GF-D8 (cell line): ENCODE data around the gene PPM1B.
"Not testable (repeated sequence)": the region's sequence is repeated elsewhere in the genome, so short reads cannot be mapped to it uniquely, and the experiment has no call there.

Experiments
- DNase-seq: peaks from one replicate; lab custom pipeline; 2025; lab: John Stamatoyannopoulos, UW

The PPM1B gene

GRCh38 chr2:44163777-44164176 is 4.9 kb upstream of the PPM1B start:
- peak; percentile 50 for DNase-seq

- no peak for DNase-seq
These were observed 4.1 kb upstream of the PPM1B start for GRCh38 chr2:44164617-44165016.

- DNase-seq = no peak
These were observed 2.6 kb upstream of the PPM1B start for GRCh38 chr2:44166096-44166495.

GRCh38 chr2:44167311-44167907 is 1.3 kb upstream of the PPM1B start:
- DNase-seq = no peak

- peak; percentile 100 for DNase-seq
These were observed 581 bp upstream of the PPM1B start for GRCh38 chr2:44167908-44168680.

- peak; percentile 52 for DNase-seq
These were observed 652 bp downstream of the PPM1B start for GRCh38 chr2:44169155-44169898.

- peak; percentile 5 for DNase-seq
These were observed 1.6 kb downstream of the PPM1B start for GRCh38 chr2:44170311-44170717.

GRCh38 chr2:44171018-44171417 is 2.3 kb downstream of the PPM1B start:
- no peak for DNase-seq

GRCh38 chr2:44171442-44171841 is 2.8 kb downstream of the PPM1B start:
- not testable (repeated sequence) for DNase-seq

GRCh38 chr2:44172576-44172975 is 3.9 kb downstream of the PPM1B start:
- no peak for DNase-seq

- DNase-seq = no peak
These were observed 10.3 kb downstream of the PPM1B start for GRCh38 chr2:44178950-44179349.

GRCh38 chr2:44181648-44182047 is 13.0 kb downstream of the PPM1B start:
- no peak for DNase-seq

- DNase-seq = no peak
These were observed 15.4 kb downstream of the PPM1B start for GRCh38 chr2:44184106-44184505.

GRCh38 chr2:44186810-44187209 is 18.1 kb downstream of the PPM1B start:
- peak; percentile 55 for DNase-seq

- DNase-seq = no peak
These were observed 18.6 kb downstream of the PPM1B start for GRCh38 chr2:44187251-44187650.

- DNase-seq = no peak
These were observed 20.0 kb downstream of the PPM1B start for GRCh38 chr2:44188696-44189095.

GRCh38 chr2:44189104-44189503 is 20.4 kb downstream of the PPM1B start:
- no peak for DNase-seq

- no peak for DNase-seq
These were observed 21.9 kb downstream of the PPM1B start for GRCh38 chr2:44190526-44190925.

GRCh38 chr2:44191739-44192138 is 23.1 kb downstream of the PPM1B start:
- DNase-seq = no peak

- no peak for DNase-seq
These were observed 24.0 kb downstream of the PPM1B start for GRCh38 chr2:44192646-44193045.

- no peak for DNase-seq
These were observed 27.0 kb downstream of the PPM1B start for GRCh38 chr2:44195714-44196113.

GRCh38 chr2:44197816-44198215 is 29.1 kb downstream of the PPM1B start:
- DNase-seq = no peak

- DNase-seq = no peak
These were observed 31.3 kb downstream of the PPM1B start for GRCh38 chr2:44200011-44200410.
